OCI-LY3 (cell line): Measurements from ENCODE around the gene DFFA.

ENCODE experiments used
- H2AFZ ChIP-seq: fragments of 200-600, 300-600 bp; shearing (Covaris generic); 2 replicates; pipeline ENCODE4 v1.6.0; 2014; ENCODE audit warnings: antibody characterized with exemption, low read depth, low read length
- H3K27ac ChIP-seq: fragments of 200-600, 300-600 bp; sonication (generic); 2 replicates; pipeline ENCODE4 v1.5.1; 2014; ENCODE audit warnings: mild to moderate bottlenecking, low read length, moderate library complexity, mixed read lengths
- H3K27me3 ChIP-seq: fragments of 200-600, 300-600 bp; sonication (generic); 2 replicates; pipeline ENCODE4 v1.6.1; 2014; ENCODE audit warnings: low read depth, low read length, mixed read lengths
- H3K36me3 ChIP-seq: fragments of 200-600, 300-600 bp; sonication (generic); replicated peaks from 2 replicates; pipeline ENCODE3; 2014; ENCODE audit warnings: low read depth, low read length, mixed read lengths
- H3K4me1 ChIP-seq: fragments of 300-600, 200-600 bp; sonication (generic); 2 replicates; pipeline ENCODE4 v1.6.1; 2014; ENCODE audit warnings: low read length, mixed read lengths
- H3K4me2 ChIP-seq: fragments of 200-600, 300-600 bp; sonication (generic); 2 replicates; pipeline ENCODE4 v1.6.1; 2014; ENCODE audit warnings: low read length, mixed read lengths
- H3K4me3 ChIP-seq: fragments of 300-600, 200-600 bp; sonication (generic); 2 replicates; pipeline ENCODE4 v1.5.1; 2014; ENCODE audit warnings: antibody characterized with exemption, mild to moderate bottlenecking, low read length, moderate library complexity
- H3K79me2 ChIP-seq: fragments of 300-600, 200-600 bp; shearing (Covaris generic); 2 replicates; pipeline ENCODE4 v1.6.1; 2014; ENCODE audit warnings: mild to moderate bottlenecking, low read length, mixed read lengths
- H3K9ac ChIP-seq: fragments of 300-600, 200-600 bp; shearing (Covaris generic); 2 replicates; pipeline ENCODE4 v1.6.0; 2014; ENCODE audit warnings: mild to moderate bottlenecking, low read length, moderate library complexity
- H3K9me3 ChIP-seq: fragments of 200-600, 300-600 bp; shearing (Covaris generic); 2 replicates; pipeline ENCODE4 v1.6.1; 2014; ENCODE audit warnings: low read length, mixed read lengths; ENCODE audit not compliant: insufficient read depth
- H4K20me1 ChIP-seq: fragments of 200-600, 300-600 bp; sonication (generic); 2 replicates; pipeline ENCODE4 v1.6.1; 2016; ENCODE audit warnings: low read length, mixed read lengths; ENCODE audit not compliant: insufficient read depth
- EZH2phosphoT487 ChIP-seq: fragments of 200-600 bp; shearing (Covaris generic); IDR thresholded peaks from 2 replicates; pipeline ENCODE4 v1.6.1; 2018; ENCODE audit warnings: antibody characterized with exemption, mixed run types, low read depth
- TF ChIP-seq, protein P1 (sequence below): fragments of 200-600, 300-600 bp; sonication (generic); IDR thresholded peaks from 2 replicates; pipeline ENCODE4 v1.5.1; 2014; ENCODE audit warnings: antibody characterized with exemption, low read length, low read depth

DFFA gene

DNA sequence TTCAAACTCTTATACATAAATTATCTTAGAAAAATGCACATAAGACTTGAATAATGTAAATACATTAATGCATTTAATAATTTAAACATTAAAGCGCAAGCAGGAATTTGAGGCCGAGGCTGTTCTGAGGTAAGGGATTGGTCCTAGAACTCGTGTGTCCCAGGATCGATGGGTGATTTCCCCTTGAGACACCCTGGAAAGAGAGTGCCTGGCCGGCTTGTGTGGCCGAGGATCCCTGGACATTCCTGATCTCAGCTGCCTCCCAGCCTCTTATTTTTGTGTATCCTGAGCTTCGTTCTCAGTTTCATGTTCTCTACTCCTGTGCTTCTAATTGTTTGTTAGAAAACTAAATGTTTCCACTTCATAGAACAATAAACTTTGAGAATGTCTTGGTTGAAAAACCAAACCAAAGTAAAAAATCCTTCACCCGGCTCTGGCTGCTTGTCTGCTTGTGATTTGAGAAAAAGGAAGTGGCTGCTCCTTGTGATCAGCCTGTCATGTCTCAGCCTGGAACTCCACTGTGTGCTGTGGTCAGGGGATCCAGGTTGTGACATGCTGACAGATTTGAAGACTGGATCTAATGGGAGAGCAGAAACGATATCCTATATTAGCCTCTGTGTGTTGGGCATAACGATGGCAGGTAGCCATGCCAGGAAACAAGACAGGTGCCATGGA lies 43.1 kb upstream of the DFFA start:
- Histone ChIP-seq H2AFZ (no peak overlapping the region), H3K4me3 (no peak overlapping the region), H3K4me1 (peaks cover 18% of the 10 kb centered on the region), H4K20me1 (peaks cover 46% of the 10 kb centered on the region), H3K9me3 (no peaks in the 10 kb centered on the region), H3K9ac (no peak overlapping the region), H3K27ac (no peak overlapping the region), H3K27me3 (no peaks in the 10 kb centered on the region), H3K36me3 (no peaks in the 10 kb centered on the region), H3K4me2 (no peak overlapping the region), H3K79me2 (peaks cover 11% of the 10 kb centered on the region)
- no peak for TF ChIP-seq EZH2phosphoT487
- TF ChIP-seq, protein P1, sequence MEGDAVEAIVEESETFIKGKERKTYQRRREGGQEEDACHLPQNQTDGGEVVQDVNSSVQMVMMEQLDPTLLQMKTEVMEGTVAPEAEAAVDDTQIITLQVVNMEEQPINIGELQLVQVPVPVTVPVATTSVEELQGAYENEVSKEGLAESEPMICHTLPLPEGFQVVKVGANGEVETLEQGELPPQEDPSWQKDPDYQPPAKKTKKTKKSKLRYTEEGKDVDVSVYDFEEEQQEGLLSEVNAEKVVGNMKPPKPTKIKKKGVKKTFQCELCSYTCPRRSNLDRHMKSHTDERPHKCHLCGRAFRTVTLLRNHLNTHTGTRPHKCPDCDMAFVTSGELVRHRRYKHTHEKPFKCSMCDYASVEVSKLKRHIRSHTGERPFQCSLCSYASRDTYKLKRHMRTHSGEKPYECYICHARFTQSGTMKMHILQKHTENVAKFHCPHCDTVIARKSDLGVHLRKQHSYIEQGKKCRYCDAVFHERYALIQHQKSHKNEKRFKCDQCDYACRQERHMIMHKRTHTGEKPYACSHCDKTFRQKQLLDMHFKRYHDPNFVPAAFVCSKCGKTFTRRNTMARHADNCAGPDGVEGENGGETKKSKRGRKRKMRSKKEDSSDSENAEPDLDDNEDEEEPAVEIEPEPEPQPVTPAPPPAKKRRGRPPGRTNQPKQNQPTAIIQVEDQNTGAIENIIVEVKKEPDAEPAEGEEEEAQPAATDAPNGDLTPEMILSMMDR: no peak

GRCh38 chr1:10514490-10515235 lies 42.3 kb upstream of the DFFA start:
- Histone ChIP-seq H3K79me2 (peaks cover 11% of the 10 kb centered on the region), H3K4me2 (no peak overlapping the region), H3K9me3 (no peaks in the 10 kb centered on the region), H3K27ac (no peak overlapping the region), H3K36me3 (no peaks in the 10 kb centered on the region), H4K20me1 (peaks cover 54% of the 10 kb centered on the region), H3K4me3 (no peak overlapping the region), H2AFZ (no peak overlapping the region), H3K4me1 (peaks cover 20% of the 10 kb centered on the region), H3K9ac (no peak overlapping the region), H3K27me3 (no peaks in the 10 kb centered on the region)
- no peak for TF ChIP-seq EZH2phosphoT487
- TF ChIP-seq, protein P1: peak; percentile 37

DNA sequence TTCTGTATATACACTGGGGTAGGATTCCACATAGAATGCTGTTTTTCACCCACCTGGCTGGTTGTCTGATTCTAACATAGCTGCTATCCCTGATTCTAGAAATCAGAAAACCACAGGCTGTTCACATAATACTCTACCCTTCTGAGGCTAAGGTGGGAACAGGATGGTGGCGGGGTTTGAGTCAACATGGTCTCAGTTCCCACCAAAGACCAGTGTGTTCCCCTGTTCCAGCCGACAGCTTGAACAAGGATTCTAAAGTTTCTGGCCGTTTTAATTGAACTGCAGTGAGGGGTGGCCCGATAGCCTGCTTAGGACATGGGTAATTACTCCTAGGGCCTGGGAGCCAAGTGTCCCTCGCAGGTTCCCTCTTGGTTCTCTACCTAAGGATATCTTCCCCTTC lies 40.9 kb upstream of the DFFA start:
- Histone ChIP-seq H3K79me2 (peaks cover 11% of the 10 kb centered on the region), H3K4me3 (no peak overlapping the region), H2AFZ (no peak overlapping the region), H3K4me2 (no peak overlapping the region), H3K27me3 (no peaks in the 10 kb centered on the region), H3K36me3 (no peaks in the 10 kb centered on the region), H3K9me3 (no peaks in the 10 kb centered on the region), H3K9ac (no peak overlapping the region), H4K20me1 (peaks cover 59% of the 10 kb centered on the region), H3K27ac (no peak overlapping the region), H3K4me1 (peaks cover 20% of the 10 kb centered on the region)
- TF ChIP-seq EZH2phosphoT487: no peak
- TF ChIP-seq, protein P1: no peak

DNA sequence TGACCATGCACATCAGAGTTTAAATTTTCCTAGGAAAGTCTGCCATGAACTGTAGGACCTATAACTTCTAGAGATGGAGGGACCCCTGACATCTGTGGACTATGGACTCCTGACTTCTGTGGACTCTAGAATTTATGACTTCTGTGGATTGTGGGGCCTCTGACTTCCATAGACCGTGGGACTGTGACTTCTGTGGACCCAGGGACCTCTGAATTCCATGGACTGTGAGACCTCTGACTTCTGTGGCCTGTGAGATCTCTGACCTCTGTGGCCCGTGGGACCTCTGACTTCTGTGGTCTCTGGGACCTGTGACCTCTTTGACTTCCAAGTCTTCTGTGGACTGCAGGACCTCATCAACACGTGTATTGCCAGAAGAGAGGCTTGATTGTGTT lies 39.2 kb upstream of the DFFA start:
- no peak for TF ChIP-seq EZH2phosphoT487
- TF ChIP-seq, protein P1: no peak
- Histone ChIP-seq H2AFZ (no peak overlapping the region), H3K4me2 (peak overlapping the region; percentile 63), H3K27me3 (no peaks in the 10 kb centered on the region), H3K4me3 (no peak overlapping the region), H3K27ac (no peak overlapping the region), H3K79me2 (peaks cover 11% of the 10 kb centered on the region), H3K9me3 (no peaks in the 10 kb centered on the region), H3K36me3 (no peaks in the 10 kb centered on the region), H3K9ac (no peak overlapping the region), H3K4me1 (peaks cover 15% of the 10 kb centered on the region), H4K20me1 (peaks cover 69% of the 10 kb centered on the region)
